ENCODE results near the gene HLTF.

HLTF gene

GRCh38 chr3:149001727-149002126 is 84.6 kb downstream of the HLTF start:
- no peak overlapping the region for H3K4me3 ChIP-seq (ENCODE audit: low read length)
- no peak for TF ChIP-seq CTCF (IDR thresholded peaks at IDR 0.05; ENCODE audit: insufficient read depth, low read depth, low read length, missing control alignments)
- DNase-seq (ENCODE audit: low read depth), result no peak

- no peak overlapping the region for H3K4me3 ChIP-seq (ENCODE audit: low read length)
Measured at GRCh38 chr3:149000206-149000745, 86.1 kb downstream of the HLTF start.

GRCh38 chr3:148999806-149000205 is 86.5 kb downstream of the HLTF start:
- DNase-seq (ENCODE audit: low read depth), result no peak
- no peak overlapping the region for H3K4me3 ChIP-seq (ENCODE audit: low read length)
- TF ChIP-seq CTCF (IDR thresholded peaks at IDR 0.05; ENCODE audit: insufficient read depth, low read depth, low read length, missing control alignments), result no peak

More at GRCh38 chr3:149000206-149000745, 86.1 kb downstream of the HLTF start:
- DNase-seq (ENCODE audit: low read depth), result peak; percentile 28
- TF ChIP-seq CTCF (IDR thresholded peaks at IDR 0.05; ENCODE audit: insufficient read depth, low read depth, low read length, missing control alignments), result no peak

- H3K4me3 ChIP-seq (ENCODE audit: low read length), result no peak overlapping the region
- DNase-seq (ENCODE audit: low read depth), result peak; percentile 10
- TF ChIP-seq CTCF (IDR thresholded peaks at IDR 0.05; ENCODE audit: insufficient read depth, low read depth, low read length, missing control alignments), result no peak
Measured at GRCh38 chr3:148998715-148999423, 87.5 kb downstream of the HLTF start.

- no peak for TF ChIP-seq CTCF (IDR thresholded peaks at IDR 0.05; ENCODE audit: insufficient read depth, low read depth, low read length, missing control alignments)
- DNase-seq (ENCODE audit: low read depth), result peak; percentile 19
Measured at GRCh38 chr3:148998297-148998696, 88.0 kb downstream of the HLTF start.

GRCh38 chr3:148997623-148998022 is 88.7 kb downstream of the HLTF start:
- no peak for DNase-seq (ENCODE audit: low read depth)
- H3K4me3 ChIP-seq (ENCODE audit: low read length), result no peak overlapping the region
- no peak for TF ChIP-seq CTCF (IDR thresholded peaks at IDR 0.05; ENCODE audit: insufficient read depth, low read depth, low read length, missing control alignments)

More at GRCh38 chr3:148998297-148998696, 88.0 kb downstream of the HLTF start:
- H3K4me3 ChIP-seq (ENCODE audit: low read length), result no peak overlapping the region
